GM10266 (cell line): ENCODE results near the gene RGS7.
"Not testable (repeated sequence)": the region's sequence is repeated elsewhere in the genome, so short reads cannot be mapped to it uniquely, and the experiment has no call there.

Experiments
- DNase-seq: peaks from one replicate; pipeline ENCODE4 v3.0.0; 2012; ENCODE audit errors: extremely low spot score
- CTCF ChIP-seq: IDR thresholded peaks from 2 replicates; pipeline ENCODE4 v1.5.1; 2012; ENCODE audit warnings: mild to moderate bottlenecking, low read depth; ENCODE audit not compliant: control insufficient read depth, insufficient read depth; ENCODE audit errors: missing control alignments

The RGS7 gene

DNA sequence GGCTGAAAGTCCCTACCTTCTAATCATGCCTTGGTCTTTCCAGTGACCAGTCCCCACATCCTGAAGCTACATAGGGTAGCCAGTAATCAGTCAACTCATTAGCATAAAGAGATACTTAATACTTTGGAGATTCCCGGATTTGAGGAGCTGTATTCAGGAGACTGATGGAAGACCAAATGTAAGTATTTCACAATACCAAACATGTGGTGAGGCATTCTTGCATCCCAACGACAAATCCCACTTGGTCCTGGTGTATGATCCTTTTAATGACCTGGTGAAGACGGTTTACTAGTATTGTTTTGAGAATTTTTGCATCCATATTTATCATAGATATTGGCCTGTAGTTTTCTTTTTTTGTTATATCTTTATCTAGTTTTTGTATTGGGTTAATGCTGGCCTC, 40.6 kb downstream of the RGS7 start:
- no peak for DNase-seq
- TF ChIP-seq CTCF, result no peak

- no peak for TF ChIP-seq CTCF
- no peak for DNase-seq
Observed at GRCh38 chr1:241311056-241311746, 45.8 kb downstream of the RGS7 start.

- no peak for TF ChIP-seq CTCF
- DNase-seq, result no peak
Observed at GRCh38 chr1:241310451-241310850, 46.6 kb downstream of the RGS7 start.

DNA sequence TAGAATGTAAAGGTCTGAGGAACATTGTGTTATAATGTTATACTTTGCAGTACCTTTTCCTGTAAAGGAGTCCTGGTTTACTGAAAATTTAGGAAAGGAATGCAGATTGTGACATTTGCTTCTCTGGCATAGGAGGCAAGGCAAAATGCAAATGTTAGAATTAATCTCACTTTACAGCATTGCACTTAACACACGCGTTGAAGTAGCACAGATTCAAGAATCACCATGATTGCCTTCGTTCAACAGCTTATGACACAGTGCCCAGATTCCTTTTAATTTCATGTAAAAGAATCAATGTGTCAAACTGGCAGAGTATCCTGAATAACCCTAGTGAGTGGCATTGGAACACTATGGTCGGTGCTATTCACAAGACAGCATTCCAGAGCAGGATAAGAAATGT, 47.4 kb downstream of the RGS7 start:
- no peak for DNase-seq
- TF ChIP-seq CTCF, result no peak

DNA sequence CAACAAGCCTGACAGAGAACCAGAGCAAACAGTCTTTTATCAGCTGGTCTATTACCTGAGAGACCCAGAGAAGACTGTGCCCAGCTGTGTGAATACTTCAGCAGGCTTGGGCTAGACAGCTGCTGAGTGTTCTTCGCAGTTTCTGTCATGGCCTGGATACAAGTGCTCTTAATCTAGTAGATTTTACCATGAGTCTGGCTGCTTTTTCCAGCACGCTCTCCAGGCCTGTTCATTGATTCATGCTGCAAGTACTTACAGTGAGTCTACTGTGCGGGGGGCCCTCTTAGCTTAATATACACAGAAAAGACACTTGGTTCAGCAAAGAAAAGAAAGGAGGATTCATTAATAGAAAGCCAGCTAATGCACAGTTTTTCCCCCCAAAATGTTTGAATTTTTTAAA, 48.5 kb downstream of the RGS7 start:
- no peak for TF ChIP-seq CTCF
- no peak for DNase-seq

DNA sequence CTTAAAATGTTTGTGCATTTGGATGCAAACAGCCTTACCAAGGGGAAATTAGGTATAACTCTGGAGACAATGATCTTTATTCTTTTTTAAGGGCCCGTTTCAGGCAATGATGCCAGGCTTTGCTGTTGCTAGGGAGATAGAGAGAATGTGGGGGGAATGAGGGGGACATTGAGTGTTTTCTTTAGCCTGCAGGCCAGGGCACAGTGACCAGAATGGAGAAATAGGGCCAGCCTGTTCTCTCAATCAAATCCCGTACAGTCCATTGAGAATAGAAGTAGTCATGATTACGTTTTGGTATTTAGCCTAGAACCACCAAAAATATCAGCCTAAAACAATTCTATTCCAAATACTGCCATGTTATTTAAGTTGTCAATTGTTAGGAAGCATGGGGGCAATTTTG, 49.0 kb downstream of the RGS7 start:
- TF ChIP-seq CTCF, result no peak
- DNase-seq, result no peak

- DNase-seq, result no peak
- no peak for TF ChIP-seq CTCF
Observed at GRCh38 chr1:241306125-241306790, 50.7 kb downstream of the RGS7 start.

GRCh38 chr1:241302024-241302423, 55.0 kb downstream of the RGS7 start:
- not testable (repeated sequence) for DNase-seq
